Keratinocyte (primary cell): Measurements from ENCODE around the gene RTN1. TPM values are rescaled to one million over a fixed set of nuclear protein-coding genes. Genes with fewer than 3 reads are reported as not detected.

ENCODE experiments used
- DNase-seq: peaks from one replicate; pipeline ENCODE4 v3.0.0-alpha.2; 2011; ENCODE audit warnings: low read depth, missing footprints, low spot score
- FAIRE-seq: peaks from 2 replicates; lab custom pipeline; 2011; peaks lifted over from hg19 to GRCh38; lab: Jason Lieb, UNC
- H2AFZ ChIP-seq: 2 replicates; pipeline ENCODE4 v1.6.0; 2012; ENCODE audit warnings: low read length, control low read depth, inconsistent platforms; ENCODE audit not compliant: control insufficient read depth
- H3K27ac ChIP-seq: 2 replicates; pipeline ENCODE4 v1.5.1; 2011; ENCODE audit warnings: low read length; ENCODE audit not compliant: control insufficient read depth, insufficient read depth
- H3K27me3 ChIP-seq: 3 replicates; pipeline ENCODE4 v1.6.0; 2011; ENCODE audit warnings: low read length; ENCODE audit not compliant: control insufficient read depth, insufficient read depth; ENCODE audit errors: extremely low read depth
- H3K36me3 ChIP-seq, 2 experiments: 2 replicates in 1 of 2; 3 replicates in 1 of 2; pipeline ENCODE4 v1.5.1; 2011; ENCODE audit warnings: low read length in 2 of 2, mild to moderate bottlenecking in 1 of 2; ENCODE audit not compliant: control insufficient read depth in 2 of 2, insufficient read depth in 2 of 2; ENCODE audit errors: extremely low read depth in 1 of 2
- H3K4me1 ChIP-seq: 3 replicates; pipeline ENCODE4 v1.5.1; 2011; ENCODE audit warnings: low read length; ENCODE audit not compliant: control insufficient read depth, insufficient read depth; ENCODE audit errors: extremely low read depth
- H3K4me2 ChIP-seq: 3 replicates; pipeline ENCODE4 v1.6.0; 2011; ENCODE audit warnings: low read depth, low read length; ENCODE audit not compliant: control insufficient read depth, insufficient read depth; ENCODE audit errors: extremely low read depth
- H3K4me3 ChIP-seq, 3 experiments: fragments of 200-600 bp in 1 of 3; sonication (generic) in 1 of 3; 2 replicates in 2 of 3; 3 replicates in 1 of 3; pipeline ENCODE4 v1.5.1; 2011 to 2016; ENCODE audit warnings: low read length in 3 of 3, mild to moderate bottlenecking in 3 of 3, control low read depth in 2 of 3, inconsistent platforms in 1 of 3, low read depth in 1 of 3, mixed read lengths in 1 of 3, mixed run types in 1 of 3, moderate library complexity in 1 of 3; ENCODE audit not compliant: control insufficient read depth in 2 of 3, insufficient read depth in 2 of 3; ENCODE audit errors: extremely low read depth in 1 of 3
- H3K79me2 ChIP-seq: 2 replicates; pipeline ENCODE4 v1.6.0; 2012; ENCODE audit warnings: low read length; ENCODE audit not compliant: control insufficient read depth, insufficient read depth
- H3K9ac ChIP-seq: 3 replicates; pipeline ENCODE4 v1.6.0; 2011; ENCODE audit warnings: low read length; ENCODE audit not compliant: control insufficient read depth, insufficient read depth; ENCODE audit errors: extremely low read depth
- H3K9me1 ChIP-seq: 3 replicates; pipeline ENCODE4 v1.6.0; 2011; ENCODE audit warnings: low read length; ENCODE audit not compliant: control insufficient read depth, insufficient read depth; ENCODE audit errors: extremely low read depth
- H3K9me3 ChIP-seq: 2 replicates; pipeline ENCODE4 v1.5.1; 2012; ENCODE audit warnings: low read depth, low read length; ENCODE audit not compliant: control insufficient read depth
- H4K20me1 ChIP-seq: 3 replicates; pipeline ENCODE4 v1.6.0; 2011; ENCODE audit warnings: low read length; ENCODE audit not compliant: control insufficient read depth, insufficient read depth; ENCODE audit errors: extremely low read depth
- EZH2 ChIP-seq: IDR thresholded peaks from one replicate; pipeline ENCODE4 v1.6.1; 2012; ENCODE audit warnings: inconsistent platforms, mild to moderate bottlenecking, low read length, moderate library complexity
- dilution Hi-C: fragments of 300-500 bp; cut with MboI; formaldehyde crosslinking; loops from one replicate; pipeline ENCODE4 v1.7.0; 2020; ENCODE audit warnings: low sequenced_read_pairs; ENCODE audit not compliant: extremely low pct_ligation_motif_present
- polyA plus RNA-seq, 5 experiments: library from polyadenylated mRNA; depleted of rRNA in 3 of 5; stranded (reverse) in 3 of 5; stranded (forward) in 1 of 5; unstranded in 1 of 5; fragments of >200 nt; gene quantifications; 1 replicate in 1 of 5; 2 replicates in 3 of 5; 3 replicates in 1 of 5; pipeline versions ENCODE4 v1.2.1 to v1.2.3, GENCODE V29; 2011 to 2012; ENCODE audit warnings: missing spikeins in 2 of 5, low read depth in 1 of 5, low replicate concordance in 1 of 5
- TF ChIP-seq, protein P1 (sequence below), 3 experiments: IDR thresholded peaks in 1 of 3; conservative IDR thresholded peaks in 1 of 3; optimal IDR thresholded peaks in 1 of 3; 2 replicates in 2 of 3; 3 replicates in 1 of 3; pipeline versions ENCODE3 to v1.5.1; 2011; ENCODE audit warnings: low read length in 3 of 3, mild to moderate bottlenecking in 3 of 3, moderate library complexity in 2 of 3, control low read depth in 1 of 3, inconsistent platforms in 1 of 3; ENCODE audit not compliant: insufficient read depth in 2 of 3; ENCODE audit errors: extremely low read depth in 1 of 3

The RTN1 gene
- polyA plus RNA-seq, 1 donor (not counting 4 experiments of a cell fraction or from before 2014, with no cell fraction given) = 0.05 TPM

DNA sequence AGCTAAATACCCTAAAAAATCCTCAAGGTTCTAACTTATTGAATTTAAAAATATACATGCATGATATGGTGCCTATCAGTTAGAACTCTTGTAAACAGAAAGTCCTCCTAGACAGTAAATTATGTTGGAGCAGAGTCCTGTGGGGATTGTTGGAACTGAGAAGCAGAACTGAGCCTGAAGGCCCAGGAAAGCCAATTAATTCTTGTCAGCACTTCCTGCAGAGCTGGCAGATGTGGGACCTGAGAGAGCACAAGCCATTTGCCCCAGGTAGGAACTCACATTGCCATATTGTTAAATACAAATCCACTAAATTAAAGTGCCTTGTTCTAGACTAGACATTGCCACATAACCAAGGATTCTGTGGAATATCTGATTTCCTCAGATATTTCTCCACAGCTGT, 117.1 kb downstream of the RTN1 start:
- DNase-seq = no peak
- no peaks in the 10 kb centered on the region for H3K36me3 ChIP-seq
- FAIRE-seq = no peak
- no peak overlapping the region for H3K27ac ChIP-seq
- H3K9me3 ChIP-seq = no peaks in the 10 kb centered on the region
- no peak overlapping the region for H3K9ac ChIP-seq
- dilution Hi-C loops = no loop called here
- no peaks in the 10 kb centered on the region for H3K27me3 ChIP-seq
- no peaks in the 10 kb centered on the region for H3K79me2 ChIP-seq
- no peak for TF ChIP-seq EZH2
- H2AFZ ChIP-seq = no peak overlapping the region
- H3K4me1 ChIP-seq = no peaks in the 10 kb centered on the region
- no peaks in the 10 kb centered on the region for H3K9me1 ChIP-seq
- H3K4me3 ChIP-seq = no peak overlapping the region
- no peaks in the 10 kb centered on the region for H4K20me1 ChIP-seq
- H3K4me2 ChIP-seq = no peak overlapping the region

DNA sequence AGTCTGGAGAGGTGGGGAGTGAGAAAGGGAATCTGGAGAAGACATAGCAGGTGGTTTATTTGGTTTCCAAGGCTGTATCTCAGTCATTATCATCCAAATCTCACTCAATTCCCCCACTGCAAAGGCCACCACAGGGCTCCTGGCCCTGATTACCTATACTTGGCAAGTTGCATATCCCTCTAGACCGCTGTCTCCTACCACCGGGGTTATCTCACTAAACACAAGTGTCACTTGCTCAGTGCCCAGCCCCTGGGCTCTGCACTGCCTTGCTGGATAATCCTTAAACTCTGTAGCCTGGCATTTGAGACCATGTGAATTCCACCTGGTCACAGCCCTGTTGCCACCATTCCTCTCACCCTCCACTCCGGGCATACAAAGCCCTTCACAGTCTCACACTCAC, 119.0 kb downstream of the RTN1 start:
- H3K4me3 ChIP-seq = no peak overlapping the region
- dilution Hi-C loops = no loop called here
- H3K27me3 ChIP-seq = no peaks in the 10 kb centered on the region
- no peak for TF ChIP-seq EZH2
- TF ChIP-seq, protein P1, sequence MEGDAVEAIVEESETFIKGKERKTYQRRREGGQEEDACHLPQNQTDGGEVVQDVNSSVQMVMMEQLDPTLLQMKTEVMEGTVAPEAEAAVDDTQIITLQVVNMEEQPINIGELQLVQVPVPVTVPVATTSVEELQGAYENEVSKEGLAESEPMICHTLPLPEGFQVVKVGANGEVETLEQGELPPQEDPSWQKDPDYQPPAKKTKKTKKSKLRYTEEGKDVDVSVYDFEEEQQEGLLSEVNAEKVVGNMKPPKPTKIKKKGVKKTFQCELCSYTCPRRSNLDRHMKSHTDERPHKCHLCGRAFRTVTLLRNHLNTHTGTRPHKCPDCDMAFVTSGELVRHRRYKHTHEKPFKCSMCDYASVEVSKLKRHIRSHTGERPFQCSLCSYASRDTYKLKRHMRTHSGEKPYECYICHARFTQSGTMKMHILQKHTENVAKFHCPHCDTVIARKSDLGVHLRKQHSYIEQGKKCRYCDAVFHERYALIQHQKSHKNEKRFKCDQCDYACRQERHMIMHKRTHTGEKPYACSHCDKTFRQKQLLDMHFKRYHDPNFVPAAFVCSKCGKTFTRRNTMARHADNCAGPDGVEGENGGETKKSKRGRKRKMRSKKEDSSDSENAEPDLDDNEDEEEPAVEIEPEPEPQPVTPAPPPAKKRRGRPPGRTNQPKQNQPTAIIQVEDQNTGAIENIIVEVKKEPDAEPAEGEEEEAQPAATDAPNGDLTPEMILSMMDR (optimal IDR thresholded peaks at IDR 0.05 in 1 of 3, IDR thresholded peaks at IDR 0.05 in 1 of 3, conservative IDR thresholded peaks at IDR 0.05 in 1 of 3; ENCODE audit: extremely low read depth in 1 of 3, insufficient read depth in 2 of 3, low read length in 3 of 3) = no peak
- no peak overlapping the region for H3K9ac ChIP-seq
- H3K9me1 ChIP-seq = no peaks in the 10 kb centered on the region
- no peaks in the 10 kb centered on the region for H4K20me1 ChIP-seq
- H3K4me2 ChIP-seq = no peak overlapping the region
- no peaks in the 10 kb centered on the region for H3K9me3 ChIP-seq
- H3K36me3 ChIP-seq = no peaks in the 10 kb centered on the region
- H3K4me1 ChIP-seq = no peaks in the 10 kb centered on the region
- no peak overlapping the region for H3K27ac ChIP-seq
- FAIRE-seq (no peak), DNase-seq (no peak)
- no peaks in the 10 kb centered on the region for H3K79me2 ChIP-seq
- no peak overlapping the region for H2AFZ ChIP-seq

DNA sequence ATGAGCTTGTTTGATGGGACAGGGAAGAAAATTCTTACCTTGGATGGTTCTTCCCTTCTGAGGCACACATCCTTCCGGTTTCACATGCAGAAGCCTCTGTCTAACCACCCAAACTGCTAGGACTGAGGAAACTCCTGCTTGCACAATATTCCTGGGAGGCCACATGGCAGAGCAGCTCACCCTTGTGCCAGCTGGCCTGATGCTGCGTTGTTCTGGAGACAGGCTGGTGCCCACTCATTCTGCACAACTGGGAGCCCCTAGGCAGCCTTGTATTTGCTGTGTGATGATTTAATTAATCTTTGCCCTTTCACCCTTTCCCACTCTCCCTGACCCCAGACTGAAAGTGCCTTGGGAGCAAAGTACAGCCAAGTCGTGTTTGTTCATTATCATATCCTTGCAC, 130.8 kb downstream of the RTN1 start:
- Histone ChIP-seq H3K36me3 (no peaks in the 10 kb centered on the region), H3K27me3 (no peaks in the 10 kb centered on the region), H3K4me3 (no peak overlapping the region), H3K79me2 (no peaks in the 10 kb centered on the region), H4K20me1 (no peaks in the 10 kb centered on the region), H3K9ac (no peak overlapping the region), H3K4me2 (no peak overlapping the region), H3K27ac (no peak overlapping the region), H3K9me3 (no peaks in the 10 kb centered on the region), H3K4me1 (no peaks in the 10 kb centered on the region), H3K9me1 (no peaks in the 10 kb centered on the region), H2AFZ (no peak overlapping the region)
- DNase-seq = no peak
- TF ChIP-seq, protein P1 (optimal IDR thresholded peaks at IDR 0.05 in 1 of 3, IDR thresholded peaks at IDR 0.05 in 1 of 3, conservative IDR thresholded peaks at IDR 0.05 in 1 of 3; ENCODE audit: extremely low read depth in 1 of 3, insufficient read depth in 2 of 3, low read length in 3 of 3) = no peak
- no peak for TF ChIP-seq EZH2
- no peak for FAIRE-seq
- dilution Hi-C loops = no loop called here
